NT2/D1 (cell line): ENCODE results near the gene FRRS1L.

Source experiments
- DNase-seq: peaks from one replicate; pipeline ENCODE4 v3.0.0-alpha.2; 2011; ENCODE audit warnings: low read depth, low spot score
- H3K27me3 ChIP-seq: 2 replicates; pipeline ENCODE4 v1.6.0; 2011; ENCODE audit warnings: mild to moderate bottlenecking; ENCODE audit not compliant: insufficient read length, insufficient read depth
- H3K36me3 ChIP-seq: 2 replicates; pipeline ENCODE4 v1.6.1; 2011; ENCODE audit warnings: mild to moderate bottlenecking, low read length, mixed read lengths; ENCODE audit not compliant: insufficient read depth, insufficient read length
- H3K4me1 ChIP-seq: 2 replicates; pipeline ENCODE4 v1.5.1; 2011; ENCODE audit not compliant: insufficient read depth, insufficient read length
- H3K4me3 ChIP-seq: 2 replicates; pipeline ENCODE4 v1.5.1; 2011; ENCODE audit warnings: low read depth; ENCODE audit not compliant: insufficient read length
- H3K9ac ChIP-seq: 2 replicates; pipeline ENCODE4 v1.6.0; 2011; ENCODE audit warnings: low read depth; ENCODE audit not compliant: insufficient read length
- H3K9me3 ChIP-seq: 2 replicates; pipeline ENCODE4 v1.5.1; 2011; ENCODE audit warnings: mild to moderate bottlenecking, low read length; ENCODE audit not compliant: insufficient read depth
- SUZ12 ChIP-seq: IDR thresholded peaks from 2 replicates; pipeline ENCODE4 v1.6.1; 2011; ENCODE audit not compliant: insufficient read length, insufficient read depth; ENCODE audit errors: extremely low read depth
- YY1 ChIP-seq: IDR thresholded peaks from 2 replicates; pipeline ENCODE4 v1.6.1; 2011; ENCODE audit not compliant: insufficient read length, insufficient read depth
- ZNF274 ChIP-seq: IDR thresholded peaks from 2 replicates; pipeline ENCODE4 v1.6.1; 2011; ENCODE audit warnings: mild to moderate bottlenecking, low read depth, low read length

FRRS1L gene

GRCh38 chr9:109203761-109204360 lies 36.8 kb upstream of the FRRS1L start:
- H3K4me1 ChIP-seq, result no peaks in the 10 kb centered on the region
- H3K9me3 ChIP-seq, result no peaks in the 10 kb centered on the region
- H3K4me3 ChIP-seq, result no peak overlapping the region
- no peak for TF ChIP-seq SUZ12
- TF ChIP-seq ZNF274, result no peak
- TF ChIP-seq YY1, result no peak
- no peak for DNase-seq
- no peaks in the 10 kb centered on the region for H3K36me3 ChIP-seq
- H3K9ac ChIP-seq, result no peak overlapping the region
- no peaks in the 10 kb centered on the region for H3K27me3 ChIP-seq

- no peaks in the 10 kb centered on the region for H3K9me3 ChIP-seq
These were observed 32.6 kb upstream of the FRRS1L start for GRCh38 chr9:109199676-109200075.

GRCh38 chr9:109198736-109199382 lies 31.8 kb upstream of the FRRS1L start:
- no peaks in the 10 kb centered on the region for H3K27me3 ChIP-seq
- no peaks in the 10 kb centered on the region for H3K36me3 ChIP-seq
- H3K9me3 ChIP-seq, result no peaks in the 10 kb centered on the region
- no peak overlapping the region for H3K9ac ChIP-seq
- no peak for TF ChIP-seq SUZ12
- no peak overlapping the region for H3K4me3 ChIP-seq
- peak; percentile 11 for DNase-seq
- H3K4me1 ChIP-seq, result no peaks in the 10 kb centered on the region

More at GRCh38 chr9:109199676-109200075, 32.6 kb upstream of the FRRS1L start:
- DNase-seq, result no peak
- Histone ChIP-seq H3K4me1 (no peaks in the 10 kb centered on the region), H3K9ac (no peak overlapping the region), H3K27me3 (no peaks in the 10 kb centered on the region), H3K36me3 (no peaks in the 10 kb centered on the region), H3K4me3 (no peak overlapping the region)
- no peak for TF ChIP-seq SUZ12
- no peak for TF ChIP-seq YY1
- no peak for TF ChIP-seq ZNF274

- no peak for DNase-seq
- H3K9ac ChIP-seq, result no peak overlapping the region
These were observed 27.0 kb upstream of the FRRS1L start for GRCh38 chr9:109193974-109194556.

GRCh38 chr9:109192732-109193361 lies 25.8 kb upstream of the FRRS1L start:
- no peak overlapping the region for H3K9ac ChIP-seq
- no peak overlapping the region for H3K4me3 ChIP-seq
- H3K27me3 ChIP-seq, result peaks cover 3% of the 10 kb centered on the region
- H3K4me1 ChIP-seq, result no peaks in the 10 kb centered on the region
- no peak for TF ChIP-seq ZNF274
- no peak for TF ChIP-seq SUZ12
- no peak for TF ChIP-seq YY1
- H3K36me3 ChIP-seq, result no peaks in the 10 kb centered on the region
- peak; percentile 40 for DNase-seq
- no peaks in the 10 kb centered on the region for H3K9me3 ChIP-seq

More at GRCh38 chr9:109193974-109194556, 27.0 kb upstream of the FRRS1L start:
- no peaks in the 10 kb centered on the region for H3K4me1 ChIP-seq
- H3K36me3 ChIP-seq, result no peaks in the 10 kb centered on the region
- no peaks in the 10 kb centered on the region for H3K27me3 ChIP-seq
- no peaks in the 10 kb centered on the region for H3K9me3 ChIP-seq
- H3K4me3 ChIP-seq, result no peak overlapping the region
- TF ChIP-seq ZNF274 (no peak), SUZ12 (no peak), YY1 (no peak)

GRCh38 chr9:109191746-109192145 lies 24.7 kb upstream of the FRRS1L start:
- Histone ChIP-seq H3K9ac (no peak overlapping the region), H3K27me3 (peaks cover 3% of the 10 kb centered on the region), H3K4me3 (no peak overlapping the region), H3K36me3 (no peaks in the 10 kb centered on the region), H3K9me3 (no peaks in the 10 kb centered on the region), H3K4me1 (no peaks in the 10 kb centered on the region)
- no peak for TF ChIP-seq SUZ12
- TF ChIP-seq YY1, result no peak
- no peak for TF ChIP-seq ZNF274
- DNase-seq, result no peak

- TF ChIP-seq YY1, result no peak
- no peak for TF ChIP-seq ZNF274
- TF ChIP-seq SUZ12, result no peak
These were observed 23.1 kb upstream of the FRRS1L start for GRCh38 chr9:109190151-109190550.

More at GRCh38 chr9:109190151-109190550, 23.1 kb upstream of the FRRS1L start:
- DNase-seq, result no peak
- Histone ChIP-seq H3K4me1 (no peaks in the 10 kb centered on the region), H3K27me3 (peaks cover 3% of the 10 kb centered on the region), H3K9me3 (no peaks in the 10 kb centered on the region), H3K9ac (no peak overlapping the region), H3K36me3 (no peaks in the 10 kb centered on the region), H3K4me3 (no peak overlapping the region)
